ENCODE results near the gene SIM2.

- TF ChIP-seq POLR2A (IDR thresholded peaks at IDR 0.05; ENCODE audit: low read length) (no peak), GATA1 (IDR thresholded peaks at IDR 0.05; ENCODE audit: low read depth, low read length) (no peak)
Observed at GRCh38 chr21:36695283-36695634, 3.7 kb upstream of the SIM2 start.

Data from erythroblast (primary cell).